PC-3 (cell line): ENCODE measurements around the gene GNAI2. TPM values are rescaled to one million over a fixed set of nuclear protein-coding genes. Genes with fewer than 3 reads are reported as not detected.

Experiments
- ATAC-seq: fragments of 200-7000 bp; cut with Tn5 transposase; 2 replicates; pipeline ENCODE4 v1.9.1; 2020; ENCODE audit warnings: mild to moderate bottlenecking, moderate library complexity
- BruUV-seq: library from RNA; stranded (reverse); fragments of 400-500 nt; replicated peaks from 2 replicates; lab custom pipeline; 2021; lab: Mats Ljungman, UMichigan
- CTCF ChIA-PET: fragments of 300-600 bp; sonication (Branson Sonifier 250); formaldehyde crosslinking; loops from one replicate; lab custom pipeline; 2022; ENCODE audit warnings: antibody characterized with exemption; lab: Charles Lee
- POLR2A ChIA-PET: fragments of 300-600 bp; sonication (Branson Sonifier 250); formaldehyde crosslinking; loops from one replicate; lab custom pipeline; 2022; ENCODE audit warnings: antibody characterized with exemption; ENCODE audit not compliant: unreplicated experiment; lab: Charles Lee
- DNase-seq: peaks from one replicate; pipeline ENCODE4 v3.0.0-alpha.2; 2015
- H2AFZ ChIP-seq: fragments of 300-600 bp; sonication (generic); 2 replicates; pipeline ENCODE4 v1.6.0; 2016; ENCODE audit warnings: antibody characterized with exemption, low read length
- H3F3A ChIP-seq: fragments of 300-600 bp; sonication (generic); one replicate; pipeline ENCODE4 v1.6.0; 2017; ENCODE audit warnings: antibody characterized with exemption, low read length, control low read depth, mild to moderate bottlenecking; ENCODE audit not compliant: unreplicated experiment
- H3K27ac ChIP-seq: fragments of 300-600 bp; sonication (generic); 2 replicates; pipeline ENCODE4 v1.5.1; 2016; ENCODE audit warnings: mild to moderate bottlenecking, low read length
- H3K27me3 ChIP-seq: fragments of 300-600 bp; sonication (generic); 2 replicates; pipeline ENCODE4 v1.6.1; 2016; ENCODE audit warnings: low read length, mixed read lengths
- H3K36me3 ChIP-seq: fragments of 300-600 bp; sonication (generic); 2 replicates; pipeline ENCODE4 v1.6.1; 2016; ENCODE audit warnings: low read depth, mixed run types, low read length, mixed read lengths
- H3K4me1 ChIP-seq: fragments of 300-600 bp; sonication (generic); 2 replicates; pipeline ENCODE4 v1.5.1; 2016; ENCODE audit warnings: low read length; ENCODE audit not compliant: insufficient read depth
- H3K4me2 ChIP-seq: fragments of 300-600 bp; sonication (generic); 2 replicates; pipeline ENCODE4 v1.6.0; 2016; ENCODE audit warnings: low read length
- H3K4me3 ChIP-seq: fragments of 300-600 bp; sonication (generic); 2 replicates; pipeline ENCODE4 v1.5.1; 2016; ENCODE audit warnings: mild to moderate bottlenecking, low read length, mixed read lengths
- H3K79me2 ChIP-seq: fragments of 300-600 bp; sonication (generic); 2 replicates; pipeline ENCODE4 v1.6.1; 2017; ENCODE audit warnings: low read length, mixed read lengths
- H3K9ac ChIP-seq: fragments of 300-600 bp; sonication (generic); 2 replicates; pipeline ENCODE4 v1.6.0; 2016; ENCODE audit warnings: mild to moderate bottlenecking, low read length
- H3K9me2 ChIP-seq: fragments of 300-600 bp; sonication (generic); replicated peaks from 2 replicates; pipeline ENCODE4 v1.6.1; 2016; ENCODE audit warnings: mixed run types, low read length, mixed read lengths
- H3K9me3 ChIP-seq: fragments of 300-600 bp; sonication (generic); 2 replicates; pipeline ENCODE4 v1.6.1; 2016; ENCODE audit warnings: low read length, mixed read lengths
- H4K20me1 ChIP-seq: fragments of 300-600 bp; sonication (generic); 2 replicates; pipeline ENCODE4 v1.6.1; 2016; ENCODE audit warnings: low read length, mixed read lengths
- CTCF ChIP-seq: fragments of 300-600 bp; sonication (generic); conservative IDR thresholded peaks from 2 replicates; pipeline ENCODE4 v1.5.1; 2017; ENCODE audit warnings: antibody characterized with exemption, low read depth, mild to moderate bottlenecking, low read length
- EZH2 ChIP-seq: fragments of 300-600 bp; sonication (generic); IDR thresholded peaks from one replicate; pipeline ENCODE4 v1.6.1; 2017; ENCODE audit warnings: antibody characterized with exemption, mild to moderate bottlenecking, low read length; ENCODE audit not compliant: unreplicated experiment
- EZH2phosphoT487 ChIP-seq: fragments of 300-600 bp; sonication (generic); IDR thresholded peaks from 2 replicates; pipeline ENCODE4 v1.6.1; 2018; ENCODE audit warnings: mild to moderate bottlenecking, antibody characterized with exemption, low read length, borderline replicate concordance
- intact Hi-C: fragments of 100-400 bp; cut with micrococcal nuclease; formaldehyde crosslinking; loops from 2 replicates; pipeline ENCODE4 v1.9.0; 2023
- total RNA-seq: library from RNA; depleted of rRNA; stranded (reverse); fragments of >200 nt; gene quantifications from 2 replicates; pipeline ENCODE4 v1.2.3, GENCODE V29; 2014

Gene GNAI2
- total RNA-seq, 1 experiment from 2014 or later: 221 TPM

DNA sequence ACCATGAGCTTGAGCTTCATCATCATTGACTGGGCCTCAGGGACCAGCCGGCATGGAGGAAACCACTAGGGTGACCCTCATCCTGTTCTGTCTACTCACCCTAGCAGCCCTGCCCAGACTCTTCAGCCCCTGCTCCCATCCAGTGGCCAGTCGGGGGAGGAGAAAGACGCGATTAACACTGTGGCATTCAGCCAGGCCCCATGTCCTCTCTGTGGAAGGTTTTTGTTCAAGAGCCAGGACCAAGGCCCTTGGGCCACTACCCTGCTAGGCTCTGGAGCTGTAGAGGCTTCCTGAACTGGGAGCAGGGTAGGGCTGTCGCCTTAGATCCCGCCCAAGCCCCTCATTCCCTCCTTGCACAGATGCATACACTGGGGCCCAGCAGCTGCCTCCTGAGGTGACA, 15.9 kb upstream of the GNAI2 start:
- Histone ChIP-seq H3K79me2 (no peaks in the 10 kb centered on the region), H3K9me2 (no peaks in the 10 kb centered on the region), H4K20me1 (no peaks in the 10 kb centered on the region), H3K27ac (no peak overlapping the region), H3K4me2 (no peak overlapping the region), H2AFZ (no peak overlapping the region), H3K4me3 (no peak overlapping the region), H3K9ac (no peak overlapping the region), H3K36me3 (no peaks in the 10 kb centered on the region), H3K4me1 (peaks cover 3% of the 10 kb centered on the region; the same call in 1 of the 2 replicates), H3K9me3 (no peaks in the 10 kb centered on the region), H3F3A (no peaks in the 10 kb centered on the region), H3K27me3 (no peaks in the 10 kb centered on the region)
- intact Hi-C loops: no loop called here
- TF ChIP-seq EZH2phosphoT487 (no peak), EZH2 (no peak), CTCF (no peak)
- ChIA-PET POLR2A (no interaction called here), CTCF (no interaction called here)
- ATAC-seq (no peak), DNase-seq (no peak)
- no TSS peak for BruUV-seq

GRCh38 chr3:50221051-50221410, 15.0 kb upstream of the GNAI2 start:
- Histone ChIP-seq H3K4me2 (no peak overlapping the region), H3K4me3 (no peak overlapping the region), H3K36me3 (no peaks in the 10 kb centered on the region), H3K4me1 (peaks cover 3% of the 10 kb centered on the region; the same call in 1 of the 2 replicates), H3K9me3 (no peaks in the 10 kb centered on the region), H3K27me3 (no peaks in the 10 kb centered on the region), H3K9me2 (no peaks in the 10 kb centered on the region), H4K20me1 (no peaks in the 10 kb centered on the region), H3K27ac (no peak overlapping the region), H3K9ac (no peak overlapping the region), H3F3A (no peaks in the 10 kb centered on the region), H2AFZ (no peak overlapping the region), H3K79me2 (no peaks in the 10 kb centered on the region)
- intact Hi-C loops: no loop called here
- TF ChIP-seq EZH2phosphoT487: no peak
- ATAC-seq (no peak), DNase-seq (no peak)
- CTCF ChIA-PET: no interaction called here
- BruUV-seq: no TSS peak
- POLR2A ChIA-PET: no interaction called here

- Histone ChIP-seq H3K27me3 (no peaks in the 10 kb centered on the region), H3K9ac (no peak overlapping the region), H3K27ac (no peak overlapping the region), H3F3A (no peaks in the 10 kb centered on the region), H3K4me2 (no peak overlapping the region), H3K4me3 (no peak overlapping the region), H3K9me3 (no peaks in the 10 kb centered on the region), H3K36me3 (no peaks in the 10 kb centered on the region), H4K20me1 (no peaks in the 10 kb centered on the region), H3K9me2 (no peaks in the 10 kb centered on the region), H2AFZ (no peak overlapping the region), H3K4me1 (peaks cover 3% of the 10 kb centered on the region; the same call in 1 of the 2 replicates), H3K79me2 (no peaks in the 10 kb centered on the region)
- ATAC-seq (no peak), DNase-seq (no peak)
- intact Hi-C loops: no loop called here
- CTCF ChIA-PET: no interaction called here
- BruUV-seq: no TSS peak
- 0 out of 2 replicates have a peak, but pooled peaks have one; percentile 9 for TF ChIP-seq CTCF
- no peak for TF ChIP-seq EZH2phosphoT487
- POLR2A ChIA-PET: no interaction called here
Observed at GRCh38 chr3:50221411-50222168, 14.4 kb upstream of the GNAI2 start.
